Stimulated activated CD4-positive, alpha-beta T cell treated with anti-CD3 and anti-CD28 coated beads, Interleukin-15, amount 100 ng/mL, for 48 hours (primary cell): Measurements from ENCODE around the gene ZC3HAV1L.
A peak's percentile ranks its signal among the peaks of the same experiment; 100 is the strongest.
"Not testable (repeated sequence)": the region's sequence is repeated elsewhere in the genome, so short reads cannot be mapped to it uniquely, and the experiment has no call there.

Experiments
- DNase-seq, 2 donors: peaks; one replicate each; pipeline ENCODE4 v3.0.0-alpha.2; 2020; ENCODE audit warnings: low read depth in 2 of 2

Gene ZC3HAV1L

GRCh38 chr7:139054101-139054500 is 18.3 kb upstream of the ZC3HAV1L start:
- no peak for DNase-seq

- no peak for DNase-seq
Observed at GRCh38 chr7:139051655-139052054, 15.8 kb upstream of the ZC3HAV1L start.

- no peak for DNase-seq
Observed at GRCh38 chr7:139049936-139050335, 14.1 kb upstream of the ZC3HAV1L start.

GRCh38 chr7:139049111-139049510 is 13.3 kb upstream of the ZC3HAV1L start:
- no peak for DNase-seq

GRCh38 chr7:139047970-139048369 is 12.1 kb upstream of the ZC3HAV1L start:
- peak in 1 of 2 donors; percentile 27 for DNase-seq

- DNase-seq, result no peak
Observed at GRCh38 chr7:139046143-139046542, 10.3 kb upstream of the ZC3HAV1L start.

- DNase-seq, result no peak
Observed at GRCh38 chr7:139044813-139045794, 9.3 kb upstream of the ZC3HAV1L start.

- DNase-seq, result peak; percentile 59 to 62
Observed at GRCh38 chr7:139043823-139044812, 8.3 kb upstream of the ZC3HAV1L start.

- no peak for DNase-seq
Observed at GRCh38 chr7:139041378-139042085, 5.7 kb upstream of the ZC3HAV1L start.

GRCh38 chr7:139038691-139039090 is 2.8 kb upstream of the ZC3HAV1L start:
- no peak for DNase-seq

- DNase-seq, result no peak
Observed at GRCh38 chr7:139036901-139037300, 1.1 kb upstream of the ZC3HAV1L start.

- no peak for DNase-seq
Observed at GRCh38 chr7:139034855-139035585, 822 bp downstream of the ZC3HAV1L start.

GRCh38 chr7:139034336-139034735 is 1.5 kb downstream of the ZC3HAV1L start:
- DNase-seq, result no peak

GRCh38 chr7:139033346-139034114 is 2.3 kb downstream of the ZC3HAV1L start:
- DNase-seq, result no peak

- DNase-seq, result no peak
Observed at GRCh38 chr7:139032473-139032872, 3.4 kb downstream of the ZC3HAV1L start.

- no peak for DNase-seq
Observed at GRCh38 chr7:139029353-139029752, 6.5 kb downstream of the ZC3HAV1L start.

GRCh38 chr7:139026551-139026950 is 9.3 kb downstream of the ZC3HAV1L start:
- DNase-seq, result no peak

GRCh38 chr7:139025861-139026260 is 10.0 kb downstream of the ZC3HAV1L start:
- DNase-seq, result not testable (repeated sequence)

GRCh38 chr7:139023076-139023475 is 12.8 kb downstream of the ZC3HAV1L start:
- DNase-seq, result no peak

GRCh38 chr7:139022286-139022685 is 13.6 kb downstream of the ZC3HAV1L start:
- DNase-seq, result no peak
